Epithelial cell of esophagus (primary cell): ENCODE results near the gene RNF212B.

Experiments
- DNase-seq: peaks from one replicate; pipeline ENCODE4 v3.0.0; 2010; ENCODE audit warnings: low read depth
- H3K4me3 ChIP-seq: 2 replicates; pipeline ENCODE4 v1.5.1; 2011; ENCODE audit warnings: mild to moderate bottlenecking, low read length, control low read depth
- TF ChIP-seq, protein P1 (sequence below): IDR thresholded peaks from 2 replicates; pipeline ENCODE4 v1.5.1; 2011; ENCODE audit warnings: low read depth, mild to moderate bottlenecking, low read length, control low read depth, inconsistent platforms; ENCODE audit not compliant: insufficient read depth; ENCODE audit errors: missing control alignments

RNF212B gene

DNA sequence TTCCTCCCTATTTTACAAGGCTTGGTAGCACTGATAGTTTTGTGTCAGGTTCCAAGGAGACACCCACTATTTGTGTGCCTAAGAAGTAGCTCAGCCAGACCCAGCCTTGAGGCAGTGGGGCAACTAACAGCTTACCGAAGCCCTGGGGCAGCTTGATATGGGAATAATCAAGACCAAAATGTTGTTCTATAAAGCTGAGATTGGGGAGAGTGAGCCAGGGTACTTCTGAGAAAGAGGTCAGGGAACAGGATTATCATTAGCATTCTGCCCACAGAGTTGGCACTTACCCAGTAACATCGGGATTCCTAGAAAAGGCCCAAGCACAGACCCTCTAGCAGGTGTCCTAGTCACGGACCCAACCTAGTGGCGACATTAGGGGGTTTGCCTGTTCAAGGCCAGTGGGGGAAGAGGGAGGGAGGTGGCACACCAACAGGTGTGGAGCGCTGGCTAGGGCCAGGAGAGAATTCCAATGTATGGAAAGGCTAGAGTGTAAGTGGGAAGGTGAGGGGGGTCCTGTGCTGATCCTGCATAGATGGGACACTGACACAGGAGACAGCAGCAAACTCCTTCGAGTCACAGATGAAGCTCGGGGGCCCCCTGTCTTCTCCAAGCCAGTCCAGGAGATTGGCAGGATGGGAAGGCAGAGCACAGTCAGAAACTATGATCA, 60.0 kb downstream of the RNF212B start:
- TF ChIP-seq, protein P1, sequence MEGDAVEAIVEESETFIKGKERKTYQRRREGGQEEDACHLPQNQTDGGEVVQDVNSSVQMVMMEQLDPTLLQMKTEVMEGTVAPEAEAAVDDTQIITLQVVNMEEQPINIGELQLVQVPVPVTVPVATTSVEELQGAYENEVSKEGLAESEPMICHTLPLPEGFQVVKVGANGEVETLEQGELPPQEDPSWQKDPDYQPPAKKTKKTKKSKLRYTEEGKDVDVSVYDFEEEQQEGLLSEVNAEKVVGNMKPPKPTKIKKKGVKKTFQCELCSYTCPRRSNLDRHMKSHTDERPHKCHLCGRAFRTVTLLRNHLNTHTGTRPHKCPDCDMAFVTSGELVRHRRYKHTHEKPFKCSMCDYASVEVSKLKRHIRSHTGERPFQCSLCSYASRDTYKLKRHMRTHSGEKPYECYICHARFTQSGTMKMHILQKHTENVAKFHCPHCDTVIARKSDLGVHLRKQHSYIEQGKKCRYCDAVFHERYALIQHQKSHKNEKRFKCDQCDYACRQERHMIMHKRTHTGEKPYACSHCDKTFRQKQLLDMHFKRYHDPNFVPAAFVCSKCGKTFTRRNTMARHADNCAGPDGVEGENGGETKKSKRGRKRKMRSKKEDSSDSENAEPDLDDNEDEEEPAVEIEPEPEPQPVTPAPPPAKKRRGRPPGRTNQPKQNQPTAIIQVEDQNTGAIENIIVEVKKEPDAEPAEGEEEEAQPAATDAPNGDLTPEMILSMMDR: no peak
- no peak overlapping the region for H3K4me3 ChIP-seq
- no peak for DNase-seq

DNA sequence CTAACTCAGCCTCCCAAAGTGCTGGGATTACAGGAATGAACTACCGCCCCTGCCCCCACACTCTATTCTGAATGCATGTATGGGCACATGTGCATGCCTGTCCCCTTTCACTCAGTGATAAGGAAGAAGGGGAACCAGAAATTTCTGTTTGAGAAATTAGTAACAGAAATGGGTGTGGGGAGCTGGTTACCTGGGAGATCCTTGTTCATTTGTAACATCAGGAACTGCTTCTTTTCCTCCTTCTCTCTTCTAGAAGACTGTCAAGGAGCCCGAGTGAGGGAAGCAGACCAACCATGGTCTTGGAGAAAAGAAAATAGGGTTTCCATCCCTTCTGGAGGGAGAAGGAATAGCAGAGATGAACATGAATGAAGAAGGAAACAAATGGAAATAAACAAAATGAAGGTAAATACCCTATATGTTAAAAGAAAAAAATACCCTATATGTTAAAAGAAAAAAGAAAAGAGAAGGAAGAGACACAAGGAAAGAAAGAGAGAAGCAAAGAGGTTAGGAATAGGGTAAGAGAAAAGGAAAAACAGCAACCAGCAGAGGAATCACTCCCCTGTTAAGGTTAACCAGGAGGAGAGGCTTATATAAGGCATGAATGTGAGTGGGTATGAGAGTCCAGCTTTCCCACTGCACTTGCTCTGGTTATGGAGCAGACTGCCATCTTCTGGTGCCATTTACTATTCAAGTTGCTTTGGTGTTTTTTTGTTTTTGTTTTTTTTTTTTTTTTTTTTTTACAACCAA, 61.6 kb downstream of the RNF212B start:
- TF ChIP-seq, protein P1: peak; percentile 42
- peak overlapping the region; percentile 7 for H3K4me3 ChIP-seq
- DNase-seq: peak; percentile 83

DNA sequence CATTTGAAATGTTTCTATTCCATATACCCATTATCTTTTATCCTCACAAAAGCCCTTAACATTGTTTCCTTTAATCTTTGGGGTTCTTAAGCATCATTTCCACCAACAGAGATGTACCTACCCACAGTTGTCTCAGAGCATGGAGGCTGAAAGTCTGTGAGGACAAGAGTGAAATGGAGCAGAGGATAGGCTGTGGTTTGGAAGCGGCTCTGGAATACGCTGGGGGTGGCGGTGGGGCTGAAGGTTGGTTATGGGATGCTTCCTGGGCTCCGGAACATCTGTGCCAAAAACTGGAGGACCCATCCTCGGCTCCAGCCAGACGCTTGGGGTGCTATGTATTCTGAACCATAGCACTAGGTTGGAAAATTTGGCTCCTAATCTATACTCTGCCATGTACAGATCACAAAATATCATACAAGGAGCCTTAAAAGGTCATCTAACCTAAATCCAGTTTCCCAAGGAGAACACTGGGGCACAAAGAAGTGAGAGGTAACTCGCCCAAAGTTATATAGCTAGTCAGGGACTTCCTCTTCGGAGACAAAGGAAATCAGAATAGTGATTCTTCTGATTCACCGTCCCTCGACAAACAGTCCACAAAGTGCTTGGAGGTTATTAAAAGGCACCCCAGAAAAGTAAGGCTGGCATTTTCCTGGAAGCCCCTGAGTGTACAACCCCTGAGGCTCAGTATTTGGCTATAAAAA, 62.4 kb downstream of the RNF212B start:
- TF ChIP-seq, protein P1: no peak
- peak overlapping the region; percentile 74 for H3K4me3 ChIP-seq
- no peak for DNase-seq

DNA sequence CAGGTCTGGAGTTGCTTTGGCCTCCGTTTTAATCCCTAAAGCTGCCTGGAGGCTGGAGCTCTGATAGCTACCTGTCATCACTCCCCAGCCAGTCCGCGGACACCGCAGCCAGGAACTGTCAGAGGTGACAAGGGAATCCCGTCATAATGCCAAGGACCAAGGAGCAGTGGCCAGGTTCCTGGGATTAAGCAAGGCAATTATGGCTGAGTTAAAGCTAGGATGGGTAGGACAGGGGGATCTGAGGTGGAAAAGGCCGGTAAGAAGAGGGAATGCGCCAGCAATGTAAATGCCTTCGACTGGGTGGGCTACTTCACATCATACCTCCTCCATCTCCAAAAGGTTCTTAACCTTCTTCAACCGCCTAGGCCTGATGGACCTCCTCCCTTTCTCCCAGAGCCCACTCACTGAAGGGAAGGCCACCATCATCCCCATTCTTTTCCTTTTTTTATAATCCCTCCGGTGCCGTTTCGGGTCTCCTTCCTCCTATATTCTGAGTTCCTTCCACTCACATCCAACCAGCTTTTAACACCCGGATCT, 63.0 kb downstream of the RNF212B start:
- peak; percentile 56 for DNase-seq
- TF ChIP-seq, protein P1: no peak
- H3K4me3 ChIP-seq: peak overlapping the region; percentile 74

DNA sequence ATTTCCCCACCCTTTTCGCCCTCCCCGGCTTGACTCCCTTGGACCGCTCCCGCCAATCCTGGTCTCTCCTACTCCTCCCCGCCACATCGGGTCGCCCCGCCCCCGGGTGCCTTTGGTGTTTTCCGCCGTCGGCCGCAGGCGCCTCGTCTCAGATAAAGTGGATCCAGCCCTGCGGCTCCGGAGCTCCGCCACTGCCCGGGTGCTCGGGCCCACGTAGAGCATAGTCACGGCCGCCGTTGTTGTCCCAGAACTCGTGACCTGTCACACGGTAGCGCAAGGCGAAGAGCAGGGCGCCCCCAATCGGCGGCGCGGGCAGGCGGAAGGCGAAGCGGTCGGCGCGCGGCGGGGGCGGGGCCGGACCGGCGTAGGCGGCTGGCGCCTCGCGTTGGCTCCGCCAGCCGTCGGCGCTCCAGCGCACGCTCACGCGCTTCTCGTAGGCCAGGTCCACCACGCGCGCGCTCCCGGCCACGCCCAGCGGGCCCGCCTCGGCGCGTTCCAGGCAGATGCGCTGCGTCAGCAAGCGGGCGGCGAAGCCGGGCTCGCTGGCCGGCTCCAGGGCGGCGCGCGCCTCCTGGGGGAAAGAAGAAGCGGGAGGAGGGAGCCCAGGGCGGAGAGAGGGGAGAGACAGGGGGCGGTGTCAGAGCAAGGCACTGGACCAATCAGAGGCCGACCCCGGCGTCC, 63.7 kb downstream of the RNF212B start:
- TF ChIP-seq, protein P1: peak; percentile 54
- DNase-seq: peak; percentile 99
- H3K4me3 ChIP-seq: peak overlapping the region; percentile 74

DNA sequence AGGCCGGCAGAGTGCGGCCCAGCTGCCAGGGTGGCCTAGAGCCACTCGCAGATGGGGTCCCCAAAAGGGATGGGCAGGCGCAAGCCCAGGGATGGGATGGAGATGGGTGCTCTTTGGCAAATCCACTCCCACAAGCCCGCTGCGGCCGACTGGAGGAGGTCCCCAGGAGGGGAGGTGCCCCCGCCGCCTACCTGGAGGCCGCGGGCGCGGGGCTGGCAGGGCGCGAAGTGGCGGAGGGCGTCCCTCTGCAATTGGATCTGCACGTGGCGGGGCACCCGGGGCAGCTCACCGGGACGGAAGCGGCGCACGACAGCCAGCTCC, 64.2 kb downstream of the RNF212B start:
- no peak for DNase-seq
- TF ChIP-seq, protein P1: no peak
- peak overlapping the region; percentile 62 for H3K4me3 ChIP-seq
